BJ (cell line): ENCODE data around the gene ASCC3. TPM values are rescaled to one million over a fixed set of nuclear protein-coding genes. Genes with fewer than 3 reads are reported as not detected.

Experiments used
- CTCF ChIA-PET: fragments of 350-600 bp; formaldehyde crosslinking; extraction: SDS; loops from one replicate; lab custom pipeline; 2021; ENCODE audit warnings: antibody characterized with exemption, inconsistent platforms; lab: Yijun Ruan, JAX
- POLR2A ChIA-PET: fragments of 300-600 bp; sonication (Branson Sonifier 250); formaldehyde crosslinking; extraction: SDS; loops from one replicate; lab custom pipeline; 2021; ENCODE audit warnings: antibody characterized with exemption; lab: Charles Lee
- DNase-seq: peaks from one replicate; pipeline ENCODE4 v3.0.0-alpha.2; 2011; ENCODE audit warnings: low read depth
- H3K27me3 ChIP-seq: 2 replicates; pipeline ENCODE4 v1.6.0; 2011; ENCODE audit warnings: low read length; ENCODE audit not compliant: control insufficient read depth, insufficient read depth
- H3K36me3 ChIP-seq: 2 replicates; pipeline ENCODE4 v1.5.1; 2011; ENCODE audit warnings: low read length; ENCODE audit not compliant: control insufficient read depth, insufficient read depth
- H3K4me3 ChIP-seq: 2 replicates; pipeline ENCODE4 v1.5.1; 2011; ENCODE audit warnings: low read depth, mild to moderate bottlenecking, control low read depth, low read length
- CTCF ChIP-seq: IDR thresholded peaks from 2 replicates; pipeline ENCODE4 v1.5.1; 2011; ENCODE audit warnings: low read depth, mild to moderate bottlenecking, control low read depth, inconsistent platforms, low read length, moderate library complexity; ENCODE audit not compliant: insufficient read depth
- polyA plus RNA-seq: library from polyadenylated mRNA; depleted of rRNA; stranded (reverse); fragments of >200 nt; gene quantifications from 2 replicates; pipeline ENCODE4 v1.2.3, GENCODE V29; 2011

The ASCC3 gene
- polyA plus RNA-seq, 1 experiment = 30.4 TPM

- Histone ChIP-seq H3K4me3 (no peak overlapping the region), H3K36me3 (no peaks in the 10 kb centered on the region), H3K27me3 (no peaks in the 10 kb centered on the region)
- no peak for TF ChIP-seq CTCF
- POLR2A ChIA-PET = interaction anchor here (0.5 to 0.7 kb wide), 2 partner anchors 9 to 270 kb away, joined by 3 read pairs; no protein-coding TSS in a partner anchor
- CTCF ChIA-PET = no interaction called here
- no peak for DNase-seq
Measured at GRCh38 chr6:100553243-100553642, 327.9 kb downstream of the ASCC3 start.

GRCh38 chr6:100549406-100550167 lies 331.5 kb downstream of the ASCC3 start:
- peak; percentile 52 for DNase-seq
- ChIA-PET POLR2A (no interaction called here), CTCF (no interaction called here)
- no peak for TF ChIP-seq CTCF
- H3K4me3 ChIP-seq = no peak overlapping the region
- no peaks in the 10 kb centered on the region for H3K27me3 ChIP-seq
- no peaks in the 10 kb centered on the region for H3K36me3 ChIP-seq

DNA sequence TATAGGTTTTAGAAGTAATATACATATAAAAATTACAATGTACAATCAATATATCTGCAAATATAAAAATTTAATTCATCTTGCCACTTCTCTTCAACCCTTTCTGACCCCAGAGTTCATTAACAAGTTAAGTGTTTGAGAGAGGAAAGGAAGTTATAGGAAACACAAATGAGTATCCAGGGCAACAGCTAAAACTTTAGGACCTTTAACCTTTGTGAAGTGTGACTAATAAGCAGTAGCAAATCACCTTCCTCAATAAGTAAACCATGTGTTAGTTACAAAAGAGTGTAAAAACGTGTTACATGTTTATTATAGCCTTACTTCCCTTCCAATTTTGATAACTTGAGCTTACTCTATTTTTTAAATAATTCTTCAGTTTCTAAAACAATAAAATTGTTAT lies 343.0 kb downstream of the ASCC3 start:
- DNase-seq = no peak
- POLR2A ChIA-PET = no interaction called here
- Histone ChIP-seq H3K27me3 (no peaks in the 10 kb centered on the region), H3K36me3 (no peaks in the 10 kb centered on the region), H3K4me3 (no peak overlapping the region)
- CTCF ChIA-PET = no interaction called here
- no peak for TF ChIP-seq CTCF

- no peak for TF ChIP-seq CTCF
- Histone ChIP-seq H3K36me3 (no peaks in the 10 kb centered on the region), H3K27me3 (no peaks in the 10 kb centered on the region), H3K4me3 (no peak overlapping the region)
- ChIA-PET CTCF (no interaction called here), POLR2A (no interaction called here)
- no peak for DNase-seq
Measured at GRCh38 chr6:100518588-100518987, 362.5 kb downstream of the ASCC3 start.

DNA sequence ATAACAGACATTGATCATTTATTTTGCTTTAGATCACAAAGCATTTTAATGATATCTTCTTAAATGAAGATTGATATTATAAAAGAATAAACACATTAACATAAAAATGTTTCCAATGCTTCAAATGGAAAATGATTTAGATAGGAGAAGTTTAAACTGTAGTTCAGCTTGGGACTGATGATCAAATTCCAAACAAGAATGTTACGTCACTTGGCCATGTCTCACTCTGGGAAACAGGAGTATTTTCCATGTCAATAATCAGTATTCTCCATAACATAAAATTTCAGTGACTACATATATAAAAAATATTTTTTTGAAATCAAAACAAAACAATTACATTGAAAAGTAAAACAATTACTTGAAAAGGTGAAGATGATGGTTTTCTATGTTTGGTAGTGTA lies 363.5 kb downstream of the ASCC3 start:
- no peak for DNase-seq
- ChIA-PET POLR2A (no interaction called here), CTCF (no interaction called here)
- TF ChIP-seq CTCF = no peak
- H3K27me3 ChIP-seq = no peaks in the 10 kb centered on the region
- no peaks in the 10 kb centered on the region for H3K36me3 ChIP-seq
- no peak overlapping the region for H3K4me3 ChIP-seq
